PC-9 (cell line): ENCODE data around the gene CACNB4. TPM values are rescaled to one million over a fixed set of nuclear protein-coding genes. Genes with fewer than 3 reads are reported as not detected.

Experiments used
- BruUV-seq: library from RNA; stranded (reverse); fragments of 400-500 nt; replicated peaks from 2 replicates; lab custom pipeline; 2021; lab: Mats Ljungman, UMichigan
- CTCF ChIA-PET: fragments of 300-600 bp; sonication (Branson Sonifier 250); formaldehyde crosslinking; loops from one replicate; lab custom pipeline; 2022; ENCODE audit warnings: antibody characterized with exemption; lab: Charles Lee
- POLR2A ChIA-PET: fragments of 300-600 bp; sonication (Branson Sonifier 250); formaldehyde crosslinking; loops from one replicate; lab custom pipeline; 2022; ENCODE audit warnings: antibody characterized with exemption; ENCODE audit not compliant: unreplicated experiment; lab: Charles Lee
- DNase-seq, 2 experiments: peaks; one replicate each; pipeline versions ENCODE4 v3.0.0 to v3.0.0-alpha.2; 2015 to 2022; ENCODE audit warnings: mixed read lengths in 1 of 2
- H2AFZ ChIP-seq: fragments of 200-600 bp; sonication (generic); 2 replicates; pipeline ENCODE4 v1.8.1; 2017; ENCODE audit warnings: antibody characterized with exemption
- H3F3A ChIP-seq: fragments of 200-600 bp; sonication (generic); 2 replicates; pipeline ENCODE4 v1.8.1; 2017; ENCODE audit warnings: antibody characterized with exemption, mild to moderate bottlenecking, low read depth; ENCODE audit not compliant: insufficient read depth
- H3K27ac ChIP-seq: fragments of 200-600 bp; sonication (generic); 2 replicates; pipeline ENCODE4 v1.6.1; 2016; ENCODE audit warnings: mixed run types
- H3K27me3 ChIP-seq: fragments of 200-600 bp; sonication (generic); 2 replicates; pipeline ENCODE4 v1.6.1; 2016; ENCODE audit warnings: low read depth, mixed run types; ENCODE audit not compliant: insufficient read depth
- H3K36me3 ChIP-seq: fragments of 200-600 bp; sonication (generic); 2 replicates; pipeline ENCODE4 v1.6.1; 2016; ENCODE audit warnings: low read depth, mixed run types
- H3K4me1 ChIP-seq: fragments of 200-600 bp; sonication (generic); replicated peaks from 2 replicates; pipeline ENCODE4 v1.6.1; 2016; ENCODE audit warnings: mixed run types; ENCODE audit not compliant: insufficient read depth
- H3K4me2 ChIP-seq: fragments of 200-600 bp; sonication (generic); 2 replicates; pipeline ENCODE4 v1.6.1; 2017; ENCODE audit warnings: mixed run types
- H3K4me3 ChIP-seq: fragments of 200-600 bp; sonication (generic); 2 replicates; pipeline ENCODE4 v1.6.1; 2016; ENCODE audit warnings: mixed run types
- H3K79me2 ChIP-seq: fragments of 200-600 bp; sonication (generic); 2 replicates; pipeline ENCODE4 v1.6.1; 2017; ENCODE audit warnings: low read depth, mixed run types
- H3K9me2 ChIP-seq: fragments of 200-600 bp; sonication (generic); 2 replicates; pipeline ENCODE4 v1.8.1; 2017; ENCODE audit warnings: mild to moderate bottlenecking; ENCODE audit not compliant: insufficient read depth
- H3K9me3 ChIP-seq: fragments of 200-600 bp; sonication (generic); 2 replicates; pipeline ENCODE4 v1.8.1; 2016; ENCODE audit warnings: low read depth; ENCODE audit not compliant: insufficient read depth
- H4K20me1 ChIP-seq: fragments of 200-600 bp; sonication (generic); 2 replicates; pipeline ENCODE4 v1.8.1; 2017; ENCODE audit not compliant: insufficient read depth
- CTCF ChIP-seq: fragments of 200-600 bp; sonication (generic); conservative IDR thresholded peaks from 2 replicates; pipeline ENCODE4 v1.6.1; 2017; ENCODE audit warnings: mixed run types, antibody characterized with exemption, mild to moderate bottlenecking, moderate library complexity
- EZH2 ChIP-seq: fragments of 200-600 bp; sonication (generic); IDR thresholded peaks from 2 replicates; pipeline ENCODE4 v1.8.0; 2017; ENCODE audit warnings: antibody characterized with exemption, low read depth
- intact Hi-C: fragments of 100-400 bp; cut with micrococcal nuclease; formaldehyde crosslinking; loops from one replicate; pipeline ENCODE4 v1.10.0; 2022; ENCODE audit not compliant: unreplicated experiment
- total RNA-seq: library from RNA; stranded (reverse); gene quantifications from 2 replicates; pipeline ENCODE4 v1.2.3, GENCODE V29; 2021

CACNB4 gene
- total RNA-seq, 1 experiment from 2014 or later: 0.98 TPM

GRCh38 chr2:152106464-152106863 is 7.6 kb upstream of the CACNB4 start:
- no peaks in the 10 kb centered on the region for H3K9me3 ChIP-seq
- BruUV-seq: no TSS peak
- no peaks in the 10 kb centered on the region for H3K79me2 ChIP-seq
- no peak overlapping the region for H3K27ac ChIP-seq
- H3K4me3 ChIP-seq: no peak overlapping the region
- no peaks in the 10 kb centered on the region for H4K20me1 ChIP-seq
- TF ChIP-seq EZH2: no peak
- ChIA-PET POLR2A (no interaction called here), CTCF (no interaction called here)
- no peaks in the 10 kb centered on the region for H3K36me3 ChIP-seq
- H2AFZ ChIP-seq: no peak overlapping the region
- no peak for DNase-seq
- intact Hi-C loops: no loop called here
- H3K9me2 ChIP-seq: no peaks in the 10 kb centered on the region
- 0 out of 2 replicates have a peak, but pooled peaks cover 4% of the 10 kb centered on the region for H3F3A ChIP-seq
- H3K4me2 ChIP-seq: no peak overlapping the region
- H3K4me1 ChIP-seq: no peaks in the 10 kb centered on the region
- no peaks in the 10 kb centered on the region for H3K27me3 ChIP-seq

DNA sequence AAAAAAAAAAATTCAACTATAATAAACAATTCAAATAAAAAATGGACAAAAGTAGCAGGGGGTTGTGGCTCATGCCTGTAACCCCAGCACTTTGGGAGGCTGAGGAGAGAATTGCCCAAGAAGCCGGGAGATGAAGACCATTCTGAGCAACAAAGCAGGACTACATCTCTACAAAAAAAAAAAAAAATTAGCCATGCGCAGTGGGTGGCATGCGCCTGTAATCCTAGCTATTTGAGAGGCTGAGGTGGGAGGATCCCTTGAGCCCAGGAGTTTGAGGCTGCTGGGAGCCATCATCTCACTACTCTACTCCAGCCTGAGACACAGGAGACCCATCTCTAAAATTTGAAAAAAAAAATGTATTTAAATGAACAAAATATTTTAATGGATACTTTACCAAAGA is 4.4 kb upstream of the CACNB4 start:
- TF ChIP-seq EZH2 (no peak), CTCF (no peak)
- Histone ChIP-seq H3K27me3 (peaks cover 27% of the 10 kb centered on the region), H4K20me1 (no peaks in the 10 kb centered on the region), H3K4me1 (peaks cover 9% of the 10 kb centered on the region; the same call in 1 of the 2 replicates), H3K79me2 (no peaks in the 10 kb centered on the region), H3K36me3 (no peaks in the 10 kb centered on the region), H3K9me3 (no peaks in the 10 kb centered on the region), H3K4me2 (no peak overlapping the region), H2AFZ (no peak overlapping the region), H3K4me3 (no peak overlapping the region), H3K9me2 (no peaks in the 10 kb centered on the region), H3F3A (0 out of 2 replicates have a peak, but pooled peaks cover 4% of the 10 kb centered on the region), H3K27ac (no peak overlapping the region)
- intact Hi-C loops: no loop called here
- no TSS peak for BruUV-seq
- ChIA-PET POLR2A (no interaction called here), CTCF (no interaction called here)
- no peak for DNase-seq

DNA sequence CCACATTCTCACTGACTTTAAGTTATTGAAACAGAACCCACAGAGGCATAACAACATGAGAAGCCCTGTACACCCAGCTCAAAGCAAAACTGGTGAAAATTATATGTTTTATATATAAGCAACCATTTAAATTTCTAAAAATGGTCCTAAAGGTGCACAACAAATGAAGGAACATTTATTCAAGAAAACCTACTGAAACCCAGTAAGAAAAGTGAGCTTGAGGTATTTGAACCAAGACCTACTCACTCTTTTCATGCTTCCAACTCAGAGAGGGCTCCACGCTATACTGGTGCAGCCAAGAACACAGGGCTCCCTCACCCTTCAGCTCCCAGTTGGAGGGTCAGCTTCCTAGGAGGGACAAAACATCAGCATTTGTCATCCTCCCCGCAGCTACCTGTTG is 2.1 kb upstream of the CACNB4 start:
- peaks cover 47% of the 10 kb centered on the region for H3K27me3 ChIP-seq
- H3K9me2 ChIP-seq: no peaks in the 10 kb centered on the region
- H3K36me3 ChIP-seq: no peaks in the 10 kb centered on the region
- CTCF ChIA-PET: interaction anchor here (0.6 kb wide), 1 partner anchor 528 kb away, joined by 4 read pairs; no protein-coding TSS in a partner anchor
- H3K4me2 ChIP-seq: no peak overlapping the region
- DNase-seq: no peak
- H4K20me1 ChIP-seq: no peaks in the 10 kb centered on the region
- POLR2A ChIA-PET: no interaction called here
- peaks cover 8% of the 10 kb centered on the region for H3F3A ChIP-seq
- peaks cover 9% of the 10 kb centered on the region; the same call in 1 of the 2 replicates for H3K4me1 ChIP-seq
- no TSS peak for BruUV-seq
- H3K79me2 ChIP-seq: no peaks in the 10 kb centered on the region
- intact Hi-C loops: no loop called here
- no peaks in the 10 kb centered on the region; the same call in 1 of the 2 replicates for H3K9me3 ChIP-seq
- no peak overlapping the region for H3K4me3 ChIP-seq
- TF ChIP-seq CTCF (no peak), EZH2 (no peak)
- no peak overlapping the region for H2AFZ ChIP-seq
- H3K27ac ChIP-seq: no peak overlapping the region
